Fibroblast of lung (primary cell): Measurements from ENCODE around the gene ATP2B3. TPM values are rescaled to one million over a fixed set of nuclear protein-coding genes. Genes with fewer than 3 reads are reported as not detected.
A peak's percentile ranks its signal among the peaks of the same experiment; 100 is the strongest.

ENCODE experiments used
- DNase-seq, 2 donors: peaks; one replicate each; pipeline versions ENCODE4 v3.0.0 to v3.0.0-alpha.2; 2010; ENCODE audit warnings: low read depth in 2 of 2
- H2AFZ ChIP-seq: 2 replicates; pipeline ENCODE4 v1.5.1; 2012; ENCODE audit warnings: low read length, control low read depth, inconsistent platforms
- H3K27ac ChIP-seq: 2 replicates; pipeline ENCODE4 v1.5.1; 2011; ENCODE audit warnings: low read length, control low read depth; ENCODE audit not compliant: insufficient read depth
- H3K27me3 ChIP-seq: 2 replicates; pipeline ENCODE4 v1.5.1; 2011; ENCODE audit warnings: mild to moderate bottlenecking, low read length; ENCODE audit not compliant: control insufficient read depth, insufficient read depth
- H3K36me3 ChIP-seq: 2 replicates; pipeline ENCODE4 v1.5.1; 2011; ENCODE audit warnings: low read length; ENCODE audit not compliant: control insufficient read depth, insufficient read depth
- H3K4me1 ChIP-seq: 2 replicates; pipeline ENCODE4 v1.5.1; 2011; ENCODE audit warnings: low read length; ENCODE audit not compliant: control insufficient read depth, insufficient read depth; ENCODE audit errors: extremely low read depth
- H3K4me2 ChIP-seq: 2 replicates; pipeline ENCODE4 v1.5.1; 2011; ENCODE audit warnings: low read length, control low read depth; ENCODE audit not compliant: insufficient read depth; ENCODE audit errors: extremely low read depth
- H3K4me3 ChIP-seq, 4 experiments: fragments of 200-600 bp in 1 of 4; sonication (generic) in 1 of 4; replicated peaks in 1 of 4; 2 replicates each; pipeline ENCODE4 v1.5.1; 2011 to 2016; ENCODE audit warnings: low read length in 4 of 4, low read depth in 3 of 4, mild to moderate bottlenecking in 3 of 4, control low read depth in 2 of 4, inconsistent platforms in 1 of 4, mixed read lengths in 1 of 4; ENCODE audit not compliant: insufficient read depth in 1 of 4; ENCODE audit errors: control extremely low read depth in 1 of 4
- H3K79me2 ChIP-seq: 2 replicates; pipeline ENCODE4 v1.5.1; 2012; ENCODE audit warnings: mild to moderate bottlenecking, low read length, inconsistent platforms; ENCODE audit not compliant: control insufficient read depth, insufficient read depth
- H3K9ac ChIP-seq: 2 replicates; pipeline ENCODE4 v1.5.1; 2011; ENCODE audit warnings: mild to moderate bottlenecking, low read length, control low read depth; ENCODE audit not compliant: insufficient read depth
- H3K9me3 ChIP-seq: 2 replicates; pipeline ENCODE4 v1.5.1; 2012; ENCODE audit warnings: low read depth, low read length; ENCODE audit not compliant: control insufficient read depth, insufficient read depth
- H4K20me1 ChIP-seq: 2 replicates; pipeline ENCODE4 v1.5.1; 2011; ENCODE audit warnings: low read length; ENCODE audit not compliant: control insufficient read depth, insufficient read depth; ENCODE audit errors: extremely low read depth
- EZH2 ChIP-seq: IDR thresholded peaks from 2 replicates; pipeline ENCODE4 v1.5.1; 2012; ENCODE audit warnings: low read length, control low read depth, mild to moderate bottlenecking; ENCODE audit errors: missing control alignments
- polyA plus RNA-seq, 2 donors: library from polyadenylated mRNA; depleted of rRNA in 1 of 2; stranded (reverse) in 1 of 2; unstranded in 1 of 2; fragments of >200 nt; gene quantifications; 2 replicates each; pipeline ENCODE4 v1.2.1, GENCODE V29; 2011 to 2012; ENCODE audit warnings: missing spikeins in 1 of 2
- total RNA-seq: library from RNA; depleted of rRNA; stranded (reverse); fragments of >200 nt; gene quantifications from 2 replicates; pipeline ENCODE4 v1.2.1, GENCODE V29; 2014
- TF ChIP-seq, protein P1 (sequence below), 2 donors: IDR thresholded peaks in 1 of 2; conservative IDR thresholded peaks in 1 of 2; 1 replicate in 1 of 2; 2 replicates in 1 of 2; pipeline ENCODE4 v1.5.1; 2011 to 2012; ENCODE audit warnings: low read length in 2 of 2, control low read depth in 1 of 2, inconsistent platforms in 1 of 2, low read depth in 1 of 2, mild to moderate bottlenecking in 1 of 2

ATP2B3 gene
- total and polyA plus RNA-seq, 2 donors (not counting 1 experiment from before 2014, with no cell fraction given), result not detected

DNA sequence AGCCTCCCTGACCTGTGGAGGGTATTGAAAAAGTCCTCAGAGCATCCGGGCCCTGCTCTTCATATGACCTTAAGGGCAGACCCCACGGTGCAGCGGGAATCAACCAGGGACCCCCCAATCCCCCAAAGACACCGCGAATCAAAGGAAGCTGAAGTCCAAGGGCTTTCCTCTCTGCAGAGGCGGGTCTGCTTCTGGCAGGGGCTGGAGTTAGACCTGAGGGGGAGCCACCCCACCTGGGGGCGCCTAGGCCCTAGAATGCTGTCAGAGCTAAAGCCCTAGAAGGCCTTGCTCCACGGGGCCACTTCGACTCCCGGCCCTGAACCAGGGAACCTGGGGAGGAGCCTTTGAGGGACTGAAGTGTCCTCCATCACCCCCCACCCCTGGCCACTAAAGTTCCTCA lies 44.3 kb upstream of the ATP2B3 start:
- Histone ChIP-seq H4K20me1 (no peaks in the 10 kb centered on the region), H2AFZ (no peak overlapping the region), H3K79me2 (no peaks in the 10 kb centered on the region), H3K4me3 (no peak overlapping the region), H3K36me3 (no peaks in the 10 kb centered on the region), H3K9ac (no peak overlapping the region), H3K27ac (no peak overlapping the region), H3K9me3 (no peaks in the 10 kb centered on the region), H3K4me1 (peaks cover 19% of the 10 kb centered on the region), H3K27me3 (no peaks in the 10 kb centered on the region), H3K4me2 (no peak overlapping the region)
- TF ChIP-seq, protein P1, sequence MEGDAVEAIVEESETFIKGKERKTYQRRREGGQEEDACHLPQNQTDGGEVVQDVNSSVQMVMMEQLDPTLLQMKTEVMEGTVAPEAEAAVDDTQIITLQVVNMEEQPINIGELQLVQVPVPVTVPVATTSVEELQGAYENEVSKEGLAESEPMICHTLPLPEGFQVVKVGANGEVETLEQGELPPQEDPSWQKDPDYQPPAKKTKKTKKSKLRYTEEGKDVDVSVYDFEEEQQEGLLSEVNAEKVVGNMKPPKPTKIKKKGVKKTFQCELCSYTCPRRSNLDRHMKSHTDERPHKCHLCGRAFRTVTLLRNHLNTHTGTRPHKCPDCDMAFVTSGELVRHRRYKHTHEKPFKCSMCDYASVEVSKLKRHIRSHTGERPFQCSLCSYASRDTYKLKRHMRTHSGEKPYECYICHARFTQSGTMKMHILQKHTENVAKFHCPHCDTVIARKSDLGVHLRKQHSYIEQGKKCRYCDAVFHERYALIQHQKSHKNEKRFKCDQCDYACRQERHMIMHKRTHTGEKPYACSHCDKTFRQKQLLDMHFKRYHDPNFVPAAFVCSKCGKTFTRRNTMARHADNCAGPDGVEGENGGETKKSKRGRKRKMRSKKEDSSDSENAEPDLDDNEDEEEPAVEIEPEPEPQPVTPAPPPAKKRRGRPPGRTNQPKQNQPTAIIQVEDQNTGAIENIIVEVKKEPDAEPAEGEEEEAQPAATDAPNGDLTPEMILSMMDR (conservative IDR thresholded peaks at IDR 0.05 in 1 of 2, IDR thresholded peaks at IDR 0.05 in 1 of 2; ENCODE audit: low read depth in 1 of 2, low read length in 2 of 2), result no peak
- TF ChIP-seq EZH2, result no peak
- DNase-seq, result no peak

DNA sequence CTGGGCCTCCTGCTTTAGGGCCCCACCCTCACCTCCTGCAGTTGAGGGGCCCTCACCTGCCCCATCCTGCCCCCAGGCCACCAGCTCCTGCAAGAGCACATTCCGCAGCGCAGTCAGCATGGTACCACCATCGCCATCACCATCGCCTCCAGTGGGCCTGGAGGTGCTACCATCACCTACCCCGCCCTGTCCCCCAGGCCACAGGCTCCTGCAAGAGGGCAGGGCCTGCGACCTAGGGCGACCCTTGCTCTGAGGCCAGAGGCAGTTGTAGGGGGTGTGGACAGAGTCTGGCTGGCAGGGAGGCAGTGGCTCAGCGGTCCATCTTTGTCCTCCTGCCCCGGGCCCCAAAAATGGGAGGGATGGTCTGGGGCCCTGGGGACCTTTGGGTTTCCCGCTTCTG lies 43.2 kb upstream of the ATP2B3 start:
- Histone ChIP-seq H3K27ac (no peak overlapping the region), H3K4me3 (no peak overlapping the region), H3K79me2 (no peaks in the 10 kb centered on the region), H3K4me1 (peaks cover 19% of the 10 kb centered on the region), H3K36me3 (no peaks in the 10 kb centered on the region), H3K27me3 (no peaks in the 10 kb centered on the region), H3K9me3 (no peaks in the 10 kb centered on the region), H3K4me2 (no peak overlapping the region), H3K9ac (no peak overlapping the region), H4K20me1 (no peaks in the 10 kb centered on the region), H2AFZ (no peak overlapping the region)
- TF ChIP-seq, protein P1 (conservative IDR thresholded peaks at IDR 0.05 in 1 of 2, IDR thresholded peaks at IDR 0.05 in 1 of 2; ENCODE audit: low read depth in 1 of 2, low read length in 2 of 2), result no peak
- TF ChIP-seq EZH2, result no peak
- no peak for DNase-seq

DNA sequence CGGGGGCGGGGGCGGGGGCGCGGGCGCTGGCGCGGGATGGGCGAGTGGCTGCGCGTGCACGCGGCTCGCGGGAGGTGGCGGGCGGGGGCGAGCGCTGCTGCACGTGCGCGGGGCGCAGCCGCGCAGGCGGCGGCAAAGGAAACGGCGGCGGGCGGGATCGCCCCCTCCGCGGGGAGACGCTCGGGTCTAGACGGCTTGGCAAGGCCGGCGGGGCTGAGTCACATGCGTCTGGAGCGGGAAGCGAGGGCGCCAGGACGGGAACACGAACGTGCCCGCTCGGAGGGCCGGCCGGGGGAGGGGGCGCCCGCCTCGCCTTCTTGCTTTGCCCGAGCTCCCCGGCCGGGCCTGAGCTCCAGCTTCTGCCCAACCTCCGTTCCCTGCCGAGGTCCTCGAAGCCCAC lies 42.7 kb upstream of the ATP2B3 start:
- Histone ChIP-seq H3K79me2 (no peaks in the 10 kb centered on the region), H2AFZ (no peak overlapping the region), H3K4me1 (peaks cover 19% of the 10 kb centered on the region), H3K4me2 (no peak overlapping the region), H4K20me1 (no peaks in the 10 kb centered on the region), H3K9ac (no peak overlapping the region), H3K27me3 (no peaks in the 10 kb centered on the region), H3K27ac (no peak overlapping the region), H3K4me3 (peak overlapping the region in 1 of 4 experiments; percentile 14), H3K36me3 (no peaks in the 10 kb centered on the region), H3K9me3 (no peaks in the 10 kb centered on the region)
- TF ChIP-seq EZH2, result no peak
- TF ChIP-seq, protein P1 (conservative IDR thresholded peaks at IDR 0.05 in 1 of 2, IDR thresholded peaks at IDR 0.05 in 1 of 2; ENCODE audit: low read depth in 1 of 2, low read length in 2 of 2), result no peak
- peak; percentile 41 to 70 for DNase-seq
